H1 (cell line): ENCODE data around the gene EPB41L1. TPM values are rescaled to one million over a fixed set of nuclear protein-coding genes. Genes with fewer than 3 reads are reported as not detected.

Experiments used
- CTCF ChIA-PET: fragments of 300-600 bp; sonication (Branson Sonifier 250); formaldehyde crosslinking; loops from one replicate; lab custom pipeline; 2021; ENCODE audit not compliant: partially characterized antibody; lab: Charles Lee
- POLR2A ChIA-PET: fragments of 300-600 bp; sonication (Branson Sonifier 250); formaldehyde crosslinking; loops from one replicate; lab custom pipeline; 2021; ENCODE audit warnings: inconsistent platforms; ENCODE audit not compliant: partially characterized antibody; lab: Charles Lee
- DNase-seq, 2 experiments: peaks; one replicate each; pipeline versions ENCODE4 v3.0.0 to v3.0.0-alpha.2; 2010 to 2022; ENCODE audit warnings: low spot score in 2 of 2, low read depth in 1 of 2, mixed read lengths in 1 of 2
- FAIRE-seq: peaks from 2 replicates; lab custom pipeline; 2011; peaks lifted over from hg19 to GRCh38; lab: Jason Lieb, UNC
- H2AFZ ChIP-seq: 2 replicates; pipeline ENCODE4 v1.8.1; 2012; ENCODE audit warnings: low read length, inconsistent platforms
- H2AK5ac ChIP-seq: 2 replicates; pipeline ENCODE4 v1.6.1; 2013; ENCODE audit warnings: low read depth, low read length
- H2BK120ac ChIP-seq: replicated peaks from 2 replicates; pipeline ENCODE3; 2013; ENCODE audit warnings: low read depth, low read length, inconsistent platforms
- H2BK12ac ChIP-seq: 2 replicates; pipeline ENCODE4 v1.6.1; 2013; ENCODE audit warnings: low read depth, low read length
- H2BK15ac ChIP-seq: 2 replicates; pipeline ENCODE4 v1.6.1; 2013; ENCODE audit warnings: low read length
- H2BK20ac ChIP-seq: 2 replicates; pipeline ENCODE4 v1.6.1; 2013; ENCODE audit warnings: low read length
- H2BK5ac ChIP-seq: 2 replicates; pipeline ENCODE4 v1.6.1; 2013; ENCODE audit warnings: low read depth, low read length
- H3K14ac ChIP-seq: 2 replicates; pipeline ENCODE4 v1.6.1; 2013; ENCODE audit warnings: inconsistent platforms; ENCODE audit not compliant: insufficient read length
- H3K18ac ChIP-seq: 2 replicates; pipeline ENCODE4 v1.6.1; 2013; ENCODE audit warnings: low read length; ENCODE audit errors: extremely low read depth
- H3K23ac ChIP-seq: 2 replicates; pipeline ENCODE4 v1.6.1; 2013; ENCODE audit warnings: inconsistent platforms; ENCODE audit not compliant: insufficient read length
- H3K23me2 ChIP-seq: 2 replicates; pipeline ENCODE4 v1.6.1; 2013; ENCODE audit warnings: low read depth, low read length
- H3K27ac ChIP-seq: 2 replicates; pipeline ENCODE4 v1.6.1; 2011; ENCODE audit warnings: low read depth, low read length, inconsistent platforms
- H3K27me3 ChIP-seq, 4 experiments: replicated peaks in 1 of 4; 1 replicate in 1 of 4; 2 replicates in 3 of 4; pipeline versions ENCODE4 v1.6.1 to v1.8.1; 2011 to 2013; ENCODE audit warnings: low read length in 3 of 4, mild to moderate bottlenecking in 3 of 4, inconsistent platforms in 2 of 4, mixed read lengths in 2 of 4, moderate library complexity in 1 of 4; ENCODE audit not compliant: control insufficient read depth in 3 of 4, insufficient read depth in 3 of 4; ENCODE audit errors: extremely low read depth in 1 of 4
- H3K36me3 ChIP-seq, 4 experiments: 2 replicates each; pipeline versions ENCODE4 v1.6.1 to v1.8.1; 2011 to 2013; ENCODE audit warnings: mild to moderate bottlenecking in 4 of 4, low read length in 3 of 4, moderate library complexity in 2 of 4, control low read depth in 1 of 4, inconsistent platforms in 1 of 4; ENCODE audit not compliant: insufficient read depth in 4 of 4, control insufficient read depth in 2 of 4
- H3K4ac ChIP-seq: replicated peaks from 2 replicates; pipeline ENCODE3; 2013; ENCODE audit warnings: low read length, low read depth, mixed read lengths, inconsistent platforms; ENCODE audit not compliant: insufficient read length
- H3K4me1 ChIP-seq, 4 experiments: replicated peaks in 1 of 4; 1 replicate in 1 of 4; 2 replicates in 3 of 4; pipeline versions ENCODE4 v1.6.1 to v1.8.1; 2011 to 2013; ENCODE audit warnings: low read length in 3 of 4, inconsistent platforms in 2 of 4, mixed read lengths in 1 of 4; ENCODE audit not compliant: insufficient read depth in 4 of 4, control insufficient read depth in 3 of 4
- H3K4me2 ChIP-seq, 2 experiments: 2 replicates each; pipeline versions ENCODE4 v1.6.1 to v1.8.1; 2011 to 2013; ENCODE audit warnings: low read depth in 2 of 2, low read length in 2 of 2, control low read depth in 1 of 2, inconsistent platforms in 1 of 2, mild to moderate bottlenecking in 1 of 2; ENCODE audit not compliant: insufficient read depth in 1 of 2
- H3K4me3 ChIP-seq, 4 experiments: fragments of 200-600, 300-600 bp in 1 of 4; sonication (generic), shearing (Covaris generic), sonication (Bioruptor Twin) in 1 of 4; 2 replicates each; pipeline versions ENCODE4 v1.5.1 to v1.8.1; 2011 to 2016; ENCODE audit warnings: low read length in 4 of 4, low read depth in 3 of 4, control low read depth in 2 of 4, inconsistent platforms in 2 of 4, mild to moderate bottlenecking in 2 of 4, mixed read lengths in 1 of 4, moderate library complexity in 1 of 4; ENCODE audit not compliant: insufficient read depth in 2 of 4; ENCODE audit errors: extremely low read depth in 1 of 4
- H3K56ac ChIP-seq: replicated peaks from 2 replicates; pipeline ENCODE3; 2013; ENCODE audit warnings: low read depth, mild to moderate bottlenecking, mixed read lengths, low read length, inconsistent platforms; ENCODE audit not compliant: insufficient read length
- H3K79me1 ChIP-seq: 2 replicates; pipeline ENCODE4 v1.6.1; 2013; ENCODE audit warnings: low read depth, low read length, control low read depth
- H3K79me2 ChIP-seq, 2 experiments: 2 replicates each; pipeline versions ENCODE4 v1.6.1 to v1.8.1; 2012 to 2013; ENCODE audit warnings: low read length in 2 of 2, mild to moderate bottlenecking in 2 of 2, inconsistent platforms in 1 of 2; ENCODE audit not compliant: insufficient read depth in 2 of 2, control insufficient read depth in 1 of 2
- H3K9ac ChIP-seq, 4 experiments: replicated peaks in 1 of 4; 1 replicate in 1 of 4; 2 replicates in 3 of 4; pipeline versions ENCODE4 v1.6.1 to v1.8.1; 2011 to 2013; ENCODE audit warnings: low read depth in 3 of 4, low read length in 3 of 4, control low read depth in 2 of 4, mild to moderate bottlenecking in 2 of 4, moderate library complexity in 2 of 4, inconsistent platforms in 1 of 4; ENCODE audit errors: extremely low read depth in 1 of 4
- H3K9me3 ChIP-seq, 2 experiments: 2 replicates each; pipeline versions ENCODE4 v1.6.1 to v1.8.1; 2012 to 2013; ENCODE audit warnings: mild to moderate bottlenecking in 2 of 2, moderate library complexity in 2 of 2, control low read depth in 1 of 2, inconsistent platforms in 1 of 2, low read depth in 1 of 2, low read length in 1 of 2, mixed read lengths in 1 of 2; ENCODE audit not compliant: insufficient read depth in 2 of 2
- H4K20me1 ChIP-seq, 2 experiments: replicated peaks in 1 of 2; 2 replicates each; pipeline versions ENCODE3 to v1.8.1; 2011 to 2013; ENCODE audit warnings: inconsistent platforms in 2 of 2, low read length in 2 of 2, mild to moderate bottlenecking in 1 of 2; ENCODE audit not compliant: insufficient read depth in 2 of 2, control insufficient read depth in 1 of 2
- H4K5ac ChIP-seq: 2 replicates; pipeline ENCODE4 v1.6.1; 2013; ENCODE audit warnings: low read length, low read depth, mixed read lengths, inconsistent platforms; ENCODE audit not compliant: insufficient read length
- H4K8ac ChIP-seq: 2 replicates; pipeline ENCODE4 v1.8.0; 2013; ENCODE audit warnings: mild to moderate bottlenecking, moderate library complexity, low read length, inconsistent platforms; ENCODE audit not compliant: insufficient read depth; ENCODE audit errors: extremely low read depth
- H4K91ac ChIP-seq: replicated peaks from 2 replicates; pipeline ENCODE3; 2013; ENCODE audit warnings: low read length, mixed read lengths, inconsistent platforms; ENCODE audit not compliant: insufficient read length
- CBX5 ChIP-seq: fragments of 300-800, 300-1000 bp; sonication (generic); IDR thresholded peaks from 2 replicates; pipeline ENCODE4 v1.7.1; 2016; ENCODE audit warnings: antibody characterized with exemption, low read length, low read depth
- EP300 ChIP-seq, 2 experiments: IDR thresholded peaks; 1 replicate in 1 of 2; 2 replicates in 1 of 2; pipeline ENCODE4 v1.6.1; 2011 to 2012; ENCODE audit warnings: low read depth in 2 of 2, low read length in 2 of 2, mild to moderate bottlenecking in 2 of 2, borderline replicate concordance in 1 of 2, inconsistent platforms in 1 of 2, moderate library complexity in 1 of 2
- JUND ChIP-seq: IDR thresholded peaks from 2 replicates; pipeline ENCODE4 v1.6.1; 2011; ENCODE audit warnings: mild to moderate bottlenecking, improper control_type of control experiment, low read length
- RAD21 ChIP-seq, 2 experiments: IDR thresholded peaks in 1 of 2; conservative IDR thresholded peaks in 1 of 2; 2 replicates each; pipeline ENCODE4 v1.6.1; 2011; ENCODE audit warnings: low read depth in 2 of 2, low read length in 2 of 2, improper control_type of control experiment in 1 of 2, inconsistent platforms in 1 of 2, mild to moderate bottlenecking in 1 of 2, moderate library complexity in 1 of 2
- RBBP5 ChIP-seq: IDR thresholded peaks from 2 replicates; pipeline ENCODE4 v1.7.1; 2012; ENCODE audit warnings: low read depth, mild to moderate bottlenecking, inconsistent platforms, low read length, moderate library complexity, borderline replicate concordance
- SAP30 ChIP-seq: fragments of 300-600 bp; sonication (generic); IDR thresholded peaks from 2 replicates; pipeline ENCODE4 v1.7.1; 2012; ENCODE audit warnings: low read length, moderate library complexity, mild to moderate bottlenecking, inconsistent platforms; ENCODE audit not compliant: insufficient read depth, insufficient replicate concordance
- SIX5 ChIP-seq: IDR thresholded peaks from 2 replicates; pipeline ENCODE4 v1.6.1; 2011; ENCODE audit warnings: mild to moderate bottlenecking, low read depth, low read length
- SP1 ChIP-seq: IDR thresholded peaks from 2 replicates; pipeline ENCODE4 v1.6.1; 2011; ENCODE audit warnings: low read depth, low read length
- SRF ChIP-seq: IDR thresholded peaks from 2 replicates; pipeline ENCODE4 v1.6.1; 2011; ENCODE audit warnings: mild to moderate bottlenecking, low read depth, low read length, moderate library complexity
- SUZ12 ChIP-seq: fragments of 200-600 bp; sonication (generic); IDR thresholded peaks from 2 replicates; pipeline ENCODE4 v1.6.1; 2012; ENCODE audit warnings: mild to moderate bottlenecking, inconsistent platforms, low read length, moderate library complexity, mixed read lengths
- TCF12 ChIP-seq: IDR thresholded peaks from 2 replicates; pipeline ENCODE4 v1.6.1; 2011; ENCODE audit warnings: low read depth, mild to moderate bottlenecking, low read length
- TEAD4 ChIP-seq: IDR thresholded peaks from 2 replicates; pipeline ENCODE4 v1.6.1; 2012; ENCODE audit warnings: low read depth, low read length, inconsistent platforms, mixed read lengths
- WGBS, 2 experiments: shearing (Covaris generic) in 1 of 2; methylation state at CpG; one replicate each; pipeline versions ENCODE4 v1.1.6 to v1.1.7; 2013 to 2015; ENCODE audit warnings: low lambda C conversion rate in 2 of 2, mixed read lengths in 2 of 2, inconsistent platforms in 1 of 2, low coverage in 1 of 2, missing lambda C conversion rate in 1 of 2; ENCODE audit not compliant: insufficient replicate concordance in 2 of 2, insufficient coverage in 1 of 2, insufficient read length in 1 of 2; ENCODE audit errors: extremely low coverage in 1 of 2, missing lambda C conversion rate in 1 of 2; 5-methylcytosine and 5-hydroxymethylcytosine counted together
- polyA plus RNA-seq, 7 experiments: library from polyadenylated mRNA; depleted of rRNA in 3 of 7; stranded (reverse) in 5 of 7; unstranded in 2 of 7; fragments of >200 nt in 5 of 7; fragments of 200-250 nt in 2 of 7; gene quantifications; 1 replicate in 5 of 7; 2 replicates in 1 of 7; 4 replicates in 1 of 7; pipeline versions ENCODE4 v1.2.1 to v1.2.3, GENCODE V29; 2011 to 2013; ENCODE audit warnings: missing spikeins in 2 of 7, mixed read lengths in 2 of 7
- total RNA-seq: library from RNA; stranded (reverse); fragmentation: NEBNext Ultra II Directional; extraction: Animal tissue kit (Norgen Biotek cat#: 25700); gene quantifications from 2 replicates; pipeline ENCODE4 v1.2.1, GENCODE V29; 2021

Gene EPB41L1
- total and polyA plus RNA-seq, 2 of the 8 experiments (the other 6 are each of a cell fraction or from before 2014, with no cell fraction given), result 14.8 to 36.0 TPM

- Histone ChIP-seq H2BK5ac (no peak overlapping the region), H4K5ac (no peak overlapping the region), H3K56ac (no peak overlapping the region), H2BK120ac (no peak overlapping the region), H3K9ac (no peak overlapping the region), H3K4me2 (no peak overlapping the region), H3K27me3 (no peaks in the 10 kb centered on the region), H3K23me2 (no peaks in the 10 kb centered on the region), H2AFZ (no peak overlapping the region), H3K4ac (no peak overlapping the region), H3K36me3 (no peaks in the 10 kb centered on the region), H2BK12ac (no peak overlapping the region), H3K18ac (no peak overlapping the region; the same call in 1 of the 2 replicates), H3K14ac (no peak overlapping the region), H3K4me3 (no peak overlapping the region), H3K9me3 (no peaks in the 10 kb centered on the region), H3K79me1 (no peaks in the 10 kb centered on the region), H2BK15ac (no peak overlapping the region), H4K20me1 (peaks cover 0 to 3% of the 10 kb centered on the region in 2 experiments), H3K23ac (no peak overlapping the region), H3K27ac (no peak overlapping the region), H2AK5ac (no peak overlapping the region), H4K8ac (no peak overlapping the region), H3K79me2 (no peaks in the 10 kb centered on the region), H4K91ac (no peak overlapping the region), H2BK20ac (no peak overlapping the region), H3K4me1 (peaks cover 0 to 3% (median 1%) of the 10 kb centered on the region in 4 experiments; a peak in 3 of 7 replicates)
- POLR2A ChIA-PET, result interaction anchor here (1.5 kb wide), 1 partner anchor 15 kb away, joined by 4 read pairs; no protein-coding TSS in a partner anchor
- WGBS, 2 experiments, result 86% methylated on average over 3 of the region's 3 CpGs; no CpG with 5 or more reads in 1 of the 2 experiments
- DNase-seq (no peak), FAIRE-seq (no peak)
- CTCF ChIA-PET, result interaction anchor here (0.6 to 3.9 kb wide), 4 partner anchors 10 to 137 kb away, joined by 4 to 29 read pairs (median 6); no protein-coding TSS in a partner anchor
- no peak for TF ChIP-seq CBX5
- no peak for TF ChIP-seq RBBP5
- TF ChIP-seq SUZ12, result no peak
- TF ChIP-seq RAD21 (IDR thresholded peaks at IDR 0.05 in 1 of 2, conservative IDR thresholded peaks at IDR 0.05 in 1 of 2; ENCODE audit: low read depth in 2 of 2, low read length in 2 of 2), result no peak
- no peak for TF ChIP-seq SP1
- no peak for TF ChIP-seq SRF
- no peak for TF ChIP-seq TCF12
- no peak for TF ChIP-seq SAP30
- TF ChIP-seq TEAD4, result no peak
- TF ChIP-seq EP300 (IDR thresholded peaks at IDR 0.05; ENCODE audit: borderline replicate concordance in 1 of 2, low read depth in 2 of 2, low read length in 2 of 2), result no peak
- TF ChIP-seq SIX5, result no peak
- TF ChIP-seq JUND, result no peak
Measured at GRCh38 chr20:36128463-36129159, 25.9 kb upstream of the EPB41L1 start.
